Suprapubic skin (tissue), 3 donors: ENCODE data around the gene CYP2W1.

ENCODE experiments used
- CTCF ChIP-seq, 2 donors: fragments of 200-600 bp in 1 of 2; fragments of 450-650 bp in 1 of 2; sonication (generic) in 1 of 2; IDR thresholded peaks; one replicate each; pipeline ENCODE4 v1.5.1; 2016 to 2019; ENCODE audit warnings: antibody characterized with exemption in 2 of 2, mild to moderate bottlenecking in 1 of 2, moderate library complexity in 1 of 2
- POLR2AphosphoS5 ChIP-seq, 3 donors: sonication (generic); formaldehyde crosslinking; IDR thresholded peaks; one replicate each; pipeline ENCODE4 v1.6.1; 2017; ENCODE audit warnings: antibody characterized with exemption in 3 of 3

DNA sequence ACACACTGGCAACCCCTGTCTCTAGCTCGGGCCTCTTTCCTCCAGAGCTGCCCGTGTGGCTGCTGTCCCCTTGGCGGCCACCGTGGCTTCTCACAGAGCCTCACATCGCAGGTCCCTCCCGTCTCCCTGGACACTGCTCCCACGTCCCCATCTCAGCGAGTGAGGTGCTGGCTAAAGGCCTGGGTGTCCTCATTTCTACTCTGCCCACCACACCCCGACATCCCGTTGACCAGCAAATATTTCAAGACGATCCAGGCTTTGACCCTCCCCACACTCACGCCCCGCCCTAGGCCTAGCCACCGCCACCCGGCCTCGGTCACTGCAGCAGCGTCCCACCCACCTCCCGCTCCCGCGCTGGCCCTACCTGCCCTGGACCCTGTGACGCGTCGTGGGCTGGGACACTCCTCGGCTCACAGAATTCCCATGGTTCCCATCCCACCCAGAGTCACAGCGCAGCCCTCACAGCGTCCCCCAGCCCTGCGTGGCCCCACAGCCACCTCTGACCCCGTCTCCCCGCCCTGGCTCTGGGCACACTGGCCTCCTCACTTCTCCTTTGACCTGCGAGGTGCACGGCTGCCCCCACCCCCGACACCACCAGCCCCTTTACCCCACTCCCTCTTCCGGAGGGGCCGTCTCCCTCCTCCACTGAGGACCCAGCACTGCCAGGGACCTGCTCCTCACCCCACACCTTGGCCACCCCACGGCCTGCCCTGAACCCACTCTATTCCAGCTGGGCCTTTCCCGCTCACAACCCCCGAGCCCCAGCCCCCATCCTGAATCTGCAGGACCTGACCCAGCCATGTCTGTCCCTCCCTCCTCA lies 35.4 kb upstream of the CYP2W1 start:
- TF ChIP-seq CTCF (IDR thresholded peaks at IDR 0.05) (no peak), POLR2AphosphoS5 (IDR thresholded peaks at IDR 0.05) (no peak)
